Mesenchymal stem cell (in vitro differentiated cells and primary cell): ENCODE results near the gene CCDC39.

Source experiments
- DNase-seq: peaks from one replicate; pipeline ENCODE4 v3.0.0-alpha.2; 2013
- H2AFZ ChIP-seq: one replicate; pipeline ENCODE4 v1.6.1; 2013; ENCODE audit warnings: low read depth, mild to moderate bottlenecking, control low read depth, inconsistent platforms, low read length, moderate library complexity
- H2AK5ac ChIP-seq: 2 replicates; pipeline ENCODE4 v1.6.1; 2013; ENCODE audit warnings: low read length, moderate library complexity, mild to moderate bottlenecking, inconsistent platforms; ENCODE audit not compliant: severe bottlenecking
- H2BK120ac ChIP-seq: one replicate; pipeline ENCODE4 v1.6.1; 2013; ENCODE audit warnings: low read depth, mild to moderate bottlenecking, inconsistent platforms, low read length, moderate library complexity
- H2BK12ac ChIP-seq, 2 experiments: one replicate each; pipeline ENCODE4 v1.6.1; 2013; ENCODE audit warnings: inconsistent platforms in 2 of 2, low read length in 2 of 2, mild to moderate bottlenecking in 2 of 2, moderate library complexity in 2 of 2, control low read depth in 1 of 2
- H2BK15ac ChIP-seq: one replicate; pipeline ENCODE4 v1.6.1; 2013; ENCODE audit warnings: mild to moderate bottlenecking, low read depth, inconsistent platforms; ENCODE audit not compliant: poor library complexity, severe bottlenecking
- H2BK5ac ChIP-seq: 2 replicates; pipeline ENCODE4 v1.6.1; 2013; ENCODE audit warnings: low read depth, mild to moderate bottlenecking, low read length, control low read depth, inconsistent platforms; ENCODE audit not compliant: poor library complexity, severe bottlenecking
- H3K14ac ChIP-seq, 2 experiments: one replicate each; pipeline ENCODE4 v1.6.1; 2013; ENCODE audit warnings: inconsistent platforms in 2 of 2, low read length in 2 of 2, control low read depth in 1 of 2, mild to moderate bottlenecking in 1 of 2, moderate library complexity in 1 of 2
- H3K18ac ChIP-seq, 2 experiments: one replicate each; pipeline ENCODE4 v1.6.1; 2013; ENCODE audit warnings: inconsistent platforms in 2 of 2, low read length in 2 of 2, control low read depth in 1 of 2, low read depth in 1 of 2, mild to moderate bottlenecking in 1 of 2
- H3K23ac ChIP-seq, 2 experiments: one replicate each; pipeline ENCODE4 v1.6.1; 2013; ENCODE audit warnings: inconsistent platforms in 2 of 2, low read length in 2 of 2, mild to moderate bottlenecking in 2 of 2, moderate library complexity in 2 of 2, control low read depth in 1 of 2
- H3K27ac ChIP-seq: 2 replicates; pipeline ENCODE4 v1.5.1; 2013; ENCODE audit warnings: mild to moderate bottlenecking, moderate library complexity, low read length, control low read depth, inconsistent platforms; ENCODE audit not compliant: poor library complexity, severe bottlenecking
- H3K27me3 ChIP-seq, 2 experiments: 2 replicates each; pipeline versions ENCODE4 v1.6.1 to v1.7.0; 2013; ENCODE audit warnings: low read length in 2 of 2, mild to moderate bottlenecking in 2 of 2, moderate library complexity in 2 of 2, control low read depth in 1 of 2, inconsistent platforms in 1 of 2; ENCODE audit not compliant: control insufficient read depth in 1 of 2, insufficient read depth in 1 of 2
- H3K36me3 ChIP-seq, 2 experiments: 2 replicates each; pipeline versions ENCODE4 v1.6.1 to v1.7.0; 2013; ENCODE audit warnings: low read length in 2 of 2, control low read depth in 1 of 2, inconsistent platforms in 1 of 2, low read depth in 1 of 2, mild to moderate bottlenecking in 1 of 2; ENCODE audit not compliant: insufficient read depth in 2 of 2, control insufficient read depth in 1 of 2
- H3K4ac ChIP-seq, 2 experiments: one replicate each; pipeline ENCODE4 v1.6.1; 2013; ENCODE audit warnings: inconsistent platforms in 2 of 2, low read length in 2 of 2, mild to moderate bottlenecking in 2 of 2, moderate library complexity in 2 of 2, control low read depth in 1 of 2, low read depth in 1 of 2
- H3K4me1 ChIP-seq: 2 replicates; pipeline ENCODE4 v1.6.1; 2013; ENCODE audit warnings: low read depth, low read length, control low read depth; ENCODE audit not compliant: control insufficient read depth, insufficient read depth
- H3K4me2 ChIP-seq: 2 replicates; pipeline ENCODE4 v1.6.1; 2013; ENCODE audit warnings: low read length, mild to moderate bottlenecking, inconsistent platforms; ENCODE audit not compliant: poor library complexity, severe bottlenecking
- H3K4me3 ChIP-seq, 2 experiments: 2 replicates each; pipeline versions ENCODE4 v1.5.1 to v1.7.0; 2013; ENCODE audit warnings: low read length in 2 of 2, mild to moderate bottlenecking in 2 of 2, control low read depth in 1 of 2, low read depth in 1 of 2; ENCODE audit not compliant: insufficient read depth in 1 of 2
- H3K79me1 ChIP-seq: replicated peaks from 2 replicates; pipeline ENCODE4 v1.6.1; 2013; ENCODE audit warnings: mild to moderate bottlenecking, control low read depth, low read length, inconsistent platforms; ENCODE audit not compliant: poor library complexity, severe bottlenecking
- H3K9ac ChIP-seq: 2 replicates; pipeline ENCODE4 v1.7.0; 2013; ENCODE audit warnings: mild to moderate bottlenecking, low read length, moderate library complexity
- H3K9me3 ChIP-seq: 2 replicates; pipeline ENCODE4 v1.7.0; 2013; ENCODE audit warnings: mild to moderate bottlenecking, low read length; ENCODE audit not compliant: control insufficient read depth
- H4K8ac ChIP-seq: one replicate; pipeline ENCODE4 v1.6.1; 2013; ENCODE audit warnings: inconsistent platforms, mild to moderate bottlenecking, low read length, moderate library complexity
- H4K91ac ChIP-seq: one replicate; pipeline ENCODE4 v1.6.1; 2013; ENCODE audit warnings: mild to moderate bottlenecking, low read length, inconsistent platforms
- WGBS: methylation state at CpG from one replicate; pipeline ENCODE4 v1.1.7; 2013; ENCODE audit warnings: mixed read lengths; 5-methylcytosine and 5-hydroxymethylcytosine counted together

CCDC39 gene

DNA sequence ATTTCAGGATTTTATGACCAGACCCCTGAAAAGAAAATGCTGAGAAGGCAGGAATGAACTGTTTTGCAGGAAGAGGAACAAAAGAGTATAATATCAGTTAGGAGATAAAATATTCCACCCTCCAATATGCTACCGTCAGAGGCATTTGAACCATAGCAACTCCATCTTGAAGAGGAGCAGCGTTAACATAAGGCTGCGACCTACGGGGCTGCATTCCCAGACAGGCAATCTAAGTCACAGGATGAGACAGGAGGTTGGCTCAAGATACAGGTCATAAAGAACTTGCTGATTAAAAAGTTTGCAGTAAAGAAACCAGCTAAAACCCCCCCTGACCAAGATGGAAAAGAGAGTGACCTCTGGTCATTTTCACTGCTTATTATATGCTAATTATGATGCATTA, 22.9 kb downstream of the CCDC39 start:
- H3K4ac ChIP-seq, result no peak overlapping the region
- H3K27me3 ChIP-seq, result no peaks in the 10 kb centered on the region
- 61% methylated on average over 4 of the region's 4 CpGs for WGBS
- H3K4me2 ChIP-seq, result no peak overlapping the region
- H2AK5ac ChIP-seq, result no peak overlapping the region
- no peak overlapping the region for H3K14ac ChIP-seq
- H3K9ac ChIP-seq, result no peak overlapping the region
- no peak overlapping the region for H3K27ac ChIP-seq
- H3K4me3 ChIP-seq, result no peak overlapping the region
- H2BK5ac ChIP-seq, result no peak overlapping the region
- no peak for DNase-seq
- H2BK12ac ChIP-seq, result no peak overlapping the region
- H3K9me3 ChIP-seq, result no peaks in the 10 kb centered on the region
- H3K79me1 ChIP-seq, result no peaks in the 10 kb centered on the region
- no peaks in the 10 kb centered on the region for H3K4me1 ChIP-seq
- H2BK120ac ChIP-seq, result no peak overlapping the region
- H3K36me3 ChIP-seq, result no peaks in the 10 kb centered on the region
- H4K8ac ChIP-seq, result no peak overlapping the region
- no peak overlapping the region for H2BK15ac ChIP-seq
- no peak overlapping the region for H2AFZ ChIP-seq
- H4K91ac ChIP-seq, result no peak overlapping the region
- no peak overlapping the region for H3K23ac ChIP-seq
- H3K18ac ChIP-seq, result no peak overlapping the region

DNA sequence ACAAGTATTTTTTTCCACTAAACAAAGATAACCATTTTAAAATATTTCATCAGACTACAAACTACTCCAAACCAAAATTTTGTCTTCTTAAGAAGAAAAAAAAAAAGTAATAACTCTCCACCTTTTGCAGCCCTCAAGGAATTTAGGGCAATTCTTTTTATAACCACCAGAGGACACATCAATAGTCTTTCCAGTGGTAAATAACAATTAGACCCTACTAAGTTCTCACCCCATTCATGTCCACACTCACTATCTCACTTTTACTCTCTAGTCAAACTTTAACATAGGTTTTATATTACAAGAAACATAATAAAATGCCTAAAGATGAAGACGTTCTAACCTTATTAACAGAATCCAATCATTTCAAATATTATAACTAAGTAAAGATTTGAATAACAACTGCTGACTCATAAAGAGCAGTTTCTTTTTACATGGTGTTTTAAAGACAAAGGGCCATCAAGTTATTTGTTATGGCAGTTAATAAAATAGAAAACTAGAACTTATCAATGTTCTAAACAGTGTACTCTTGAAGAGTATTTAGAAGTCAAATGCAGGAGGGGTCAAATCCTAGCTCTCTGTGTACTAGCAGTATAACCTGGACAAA, 33.0 kb downstream of the CCDC39 start:
- Histone ChIP-seq H2BK15ac (no peak overlapping the region), H3K9ac (no peak overlapping the region), H2BK120ac (no peak overlapping the region), H3K18ac (no peak overlapping the region), H2BK12ac (no peak overlapping the region), H2AK5ac (no peak overlapping the region), H3K27me3 (no peaks in the 10 kb centered on the region), H3K36me3 (no peaks in the 10 kb centered on the region), H3K79me1 (no peaks in the 10 kb centered on the region), H3K4me2 (no peak overlapping the region), H2AFZ (no peak overlapping the region), H3K9me3 (no peaks in the 10 kb centered on the region), H3K23ac (no peak overlapping the region), H3K4me3 (no peak overlapping the region), H4K91ac (no peak overlapping the region), H3K14ac (no peak overlapping the region), H3K4me1 (no peaks in the 10 kb centered on the region), H4K8ac (no peak overlapping the region), H2BK5ac (no peak overlapping the region), H3K27ac (no peak overlapping the region), H3K4ac (no peak overlapping the region)
- no CpG with 5 or more reads among the region's 1 CpG for WGBS
- DNase-seq, result no peak

DNA sequence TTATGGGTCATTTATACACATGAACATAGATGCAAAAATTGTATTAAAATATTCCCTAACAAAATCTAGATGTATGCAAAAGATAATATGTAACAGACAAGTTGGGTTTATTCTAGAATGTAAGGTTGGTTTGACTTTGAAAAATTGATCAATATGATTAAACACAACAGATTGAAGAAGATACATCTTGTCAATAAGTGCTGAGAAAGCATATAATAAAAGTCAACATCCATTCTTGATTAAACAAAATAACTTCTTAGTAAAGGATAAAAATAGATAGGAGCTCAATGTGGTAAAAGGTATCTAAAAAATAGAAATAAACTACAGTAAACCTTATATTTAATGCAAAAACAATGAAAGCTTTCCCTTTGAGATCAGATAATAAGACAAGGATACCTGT, 38.3 kb downstream of the CCDC39 start:
- Histone ChIP-seq H3K4me2 (no peak overlapping the region), H3K4me1 (no peaks in the 10 kb centered on the region), H3K9me3 (no peaks in the 10 kb centered on the region), H4K8ac (no peak overlapping the region), H2BK120ac (no peak overlapping the region), H3K14ac (no peak overlapping the region), H3K27me3 (no peaks in the 10 kb centered on the region), H3K9ac (no peak overlapping the region), H4K91ac (no peak overlapping the region), H2BK12ac (no peak overlapping the region), H2AK5ac (no peak overlapping the region), H3K4me3 (no peak overlapping the region), H3K4ac (no peak overlapping the region), H2BK15ac (no peak overlapping the region), H3K79me1 (no peaks in the 10 kb centered on the region), H3K36me3 (no peaks in the 10 kb centered on the region), H2BK5ac (no peak overlapping the region), H3K23ac (no peak overlapping the region), H3K27ac (no peak overlapping the region), H2AFZ (no peak overlapping the region), H3K18ac (no peak overlapping the region)
- DNase-seq, result no peak

DNA sequence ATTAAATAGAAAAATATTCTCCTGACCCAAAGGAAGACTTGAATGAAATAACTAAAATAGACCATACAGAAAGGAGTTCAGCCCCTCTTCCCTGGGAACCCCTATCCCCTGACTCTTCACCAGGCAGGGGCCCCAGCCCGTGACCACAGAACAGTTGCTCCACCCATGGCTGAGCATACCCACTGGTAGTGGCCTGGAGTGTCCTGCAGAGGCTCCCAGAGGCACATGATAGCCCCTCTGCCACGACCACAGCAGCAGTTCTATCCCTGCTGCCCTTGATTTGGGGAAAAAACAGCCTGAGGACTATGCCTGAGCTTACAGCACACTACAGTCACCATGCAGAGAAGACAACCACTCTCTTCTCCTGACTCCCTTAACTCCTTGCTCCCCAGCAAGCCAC, 45.6 kb downstream of the CCDC39 start:
- no peaks in the 10 kb centered on the region for H3K27me3 ChIP-seq

More for the DNA sequence above, 45.6 kb downstream of the CCDC39 start:
- H4K8ac ChIP-seq, result no peak overlapping the region
- no peak overlapping the region for H3K4me2 ChIP-seq
- H2AK5ac ChIP-seq, result no peak overlapping the region
- H3K18ac ChIP-seq, result no peak overlapping the region
- H3K9ac ChIP-seq, result no peak overlapping the region
- no peaks in the 10 kb centered on the region for H3K36me3 ChIP-seq
- WGBS, result 25% methylated on average over 2 of the region's 2 CpGs
- H2BK120ac ChIP-seq, result no peak overlapping the region
- no peak overlapping the region for H3K27ac ChIP-seq
- no peak overlapping the region for H2BK5ac ChIP-seq
- H3K4me3 ChIP-seq, result no peak overlapping the region
- no peak overlapping the region for H4K91ac ChIP-seq
- H2BK15ac ChIP-seq, result no peak overlapping the region
- no peak overlapping the region for H2AFZ ChIP-seq
- H3K14ac ChIP-seq, result no peak overlapping the region
- H3K23ac ChIP-seq, result no peak overlapping the region
- H3K79me1 ChIP-seq, result no peaks in the 10 kb centered on the region
- no peaks in the 10 kb centered on the region for H3K4me1 ChIP-seq
- H3K4ac ChIP-seq, result no peak overlapping the region
- no peak overlapping the region for H2BK12ac ChIP-seq
- no peaks in the 10 kb centered on the region for H3K9me3 ChIP-seq
- no peak for DNase-seq
